ENCODE measurements around the gene KIF18A. TPM values are rescaled to one million over a fixed set of nuclear protein-coding genes. Genes with fewer than 3 reads are reported as not detected.

The KIF18A gene
- total RNA-seq, 1 experiment from 2014 or later = 20.6 TPM

DNA sequence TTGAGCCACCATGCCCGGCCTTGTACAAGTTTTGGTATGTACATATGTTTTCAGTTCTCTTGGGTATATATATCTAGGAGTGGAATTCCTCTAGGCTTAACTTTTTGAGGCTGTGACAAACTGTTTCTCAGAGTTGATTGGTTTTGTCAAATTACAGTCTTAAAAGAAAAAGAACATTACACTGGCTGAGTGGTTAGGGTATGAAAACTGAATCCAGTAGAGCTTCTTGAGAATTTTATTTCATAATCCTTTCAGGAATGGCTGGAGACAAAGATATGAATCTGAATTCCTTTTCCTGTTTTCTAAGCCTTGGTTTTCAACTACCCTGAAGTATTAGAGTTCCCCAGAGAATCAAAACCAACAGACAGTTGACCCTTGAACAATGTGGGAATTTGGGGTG, 6.8 kb upstream of the KIF18A start:
- Mint-ChIP-seq H3K9me3 (no peaks in the 10 kb centered on the region), H3K4me1 (peaks cover 7% of the 10 kb centered on the region), H3K36me3 (peaks cover 4% of the 10 kb centered on the region; the same call in 1 of the 2 replicates), H3K4me3 (no peak overlapping the region), H3K27ac (no peak overlapping the region), H3K27me3 (ENCODE audit: low read depth) (no peaks in the 10 kb centered on the region)
- CTCF ChIA-PET = no interaction called here
- POLR2A ChIA-PET = no interaction called here
- TF ChIP-seq, protein P1, sequence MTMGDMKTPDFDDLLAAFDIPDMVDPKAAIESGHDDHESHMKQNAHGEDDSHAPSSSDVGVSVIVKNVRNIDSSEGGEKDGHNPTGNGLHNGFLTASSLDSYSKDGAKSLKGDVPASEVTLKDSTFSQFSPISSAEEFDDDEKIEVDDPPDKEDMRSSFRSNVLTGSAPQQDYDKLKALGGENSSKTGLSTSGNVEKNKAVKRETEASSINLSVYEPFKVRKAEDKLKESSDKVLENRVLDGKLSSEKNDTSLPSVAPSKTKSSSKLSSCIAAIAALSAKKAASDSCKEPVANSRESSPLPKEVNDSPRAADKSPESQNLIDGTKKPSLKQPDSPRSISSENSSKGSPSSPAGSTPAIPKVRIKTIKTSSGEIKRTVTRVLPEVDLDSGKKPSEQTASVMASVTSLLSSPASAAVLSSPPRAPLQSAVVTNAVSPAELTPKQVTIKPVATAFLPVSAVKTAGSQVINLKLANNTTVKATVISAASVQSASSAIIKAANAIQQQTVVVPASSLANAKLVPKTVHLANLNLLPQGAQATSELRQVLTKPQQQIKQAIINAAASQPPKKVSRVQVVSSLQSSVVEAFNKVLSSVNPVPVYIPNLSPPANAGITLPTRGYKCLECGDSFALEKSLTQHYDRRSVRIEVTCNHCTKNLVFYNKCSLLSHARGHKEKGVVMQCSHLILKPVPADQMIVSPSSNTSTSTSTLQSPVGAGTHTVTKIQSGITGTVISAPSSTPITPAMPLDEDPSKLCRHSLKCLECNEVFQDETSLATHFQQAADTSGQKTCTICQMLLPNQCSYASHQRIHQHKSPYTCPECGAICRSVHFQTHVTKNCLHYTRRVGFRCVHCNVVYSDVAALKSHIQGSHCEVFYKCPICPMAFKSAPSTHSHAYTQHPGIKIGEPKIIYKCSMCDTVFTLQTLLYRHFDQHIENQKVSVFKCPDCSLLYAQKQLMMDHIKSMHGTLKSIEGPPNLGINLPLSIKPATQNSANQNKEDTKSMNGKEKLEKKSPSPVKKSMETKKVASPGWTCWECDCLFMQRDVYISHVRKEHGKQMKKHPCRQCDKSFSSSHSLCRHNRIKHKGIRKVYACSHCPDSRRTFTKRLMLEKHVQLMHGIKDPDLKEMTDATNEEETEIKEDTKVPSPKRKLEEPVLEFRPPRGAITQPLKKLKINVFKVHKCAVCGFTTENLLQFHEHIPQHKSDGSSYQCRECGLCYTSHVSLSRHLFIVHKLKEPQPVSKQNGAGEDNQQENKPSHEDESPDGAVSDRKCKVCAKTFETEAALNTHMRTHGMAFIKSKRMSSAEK (CRISPR knock-in tag; IDR thresholded peaks at IDR 0.05; ENCODE audit: borderline replicate concordance) = no peak
- ATAC-seq (no peak), DNase-seq (ENCODE audit: low spot score) (no peak)

DNA sequence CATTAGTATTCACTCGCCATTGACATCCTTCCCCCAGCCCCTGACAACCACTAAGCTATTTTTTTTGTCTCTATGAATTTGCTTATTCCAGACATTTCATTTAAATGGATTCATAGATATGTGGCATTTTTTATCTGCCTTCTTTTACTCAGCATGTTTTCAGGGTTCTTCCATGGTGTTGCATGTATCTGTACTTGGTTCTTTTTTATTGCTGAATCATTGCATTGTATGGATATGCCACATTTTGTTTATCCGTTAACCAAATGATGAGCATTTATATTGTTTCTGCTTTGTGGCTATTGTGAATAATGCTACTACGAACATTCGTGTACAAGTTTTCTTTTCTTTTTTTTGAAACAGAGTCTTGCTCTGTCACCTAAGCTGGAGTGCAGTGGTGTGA, 6.2 kb upstream of the KIF18A start:
- Mint-ChIP-seq H3K4me1 (peaks cover 13% of the 10 kb centered on the region), H3K4me3 (no peak overlapping the region), H3K27me3 (ENCODE audit: low read depth) (no peaks in the 10 kb centered on the region), H3K27ac (no peak overlapping the region), H3K9me3 (no peaks in the 10 kb centered on the region), H3K36me3 (peaks cover 4% of the 10 kb centered on the region; the same call in 1 of the 2 replicates)
- POLR2A ChIA-PET = no interaction called here
- ATAC-seq (no peak), DNase-seq (ENCODE audit: low spot score) (no peak)
- CTCF ChIA-PET = no interaction called here
- TF ChIP-seq, protein P2, sequence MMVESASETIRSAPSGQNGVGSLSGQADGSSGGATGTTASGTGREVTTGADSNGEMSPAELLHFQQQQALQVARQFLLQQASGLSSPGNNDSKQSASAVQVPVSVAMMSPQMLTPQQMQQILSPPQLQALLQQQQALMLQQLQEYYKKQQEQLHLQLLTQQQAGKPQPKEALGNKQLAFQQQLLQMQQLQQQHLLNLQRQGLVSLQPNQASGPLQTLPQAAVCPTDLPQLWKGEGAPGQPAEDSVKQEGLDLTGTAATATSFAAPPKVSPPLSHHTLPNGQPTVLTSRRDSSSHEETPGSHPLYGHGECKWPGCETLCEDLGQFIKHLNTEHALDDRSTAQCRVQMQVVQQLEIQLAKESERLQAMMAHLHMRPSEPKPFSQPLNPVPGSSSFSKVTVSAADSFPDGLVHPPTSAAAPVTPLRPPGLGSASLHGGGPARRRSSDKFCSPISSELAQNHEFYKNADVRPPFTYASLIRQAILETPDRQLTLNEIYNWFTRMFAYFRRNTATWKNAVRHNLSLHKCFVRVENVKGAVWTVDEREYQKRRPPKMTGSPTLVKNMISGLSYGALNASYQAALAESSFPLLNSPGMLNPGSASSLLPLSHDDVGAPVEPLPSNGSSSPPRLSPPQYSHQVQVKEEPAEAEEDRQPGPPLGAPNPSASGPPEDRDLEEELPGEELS (CRISPR knock-in tag; IDR thresholded peaks at IDR 0.05) = no peak
- no peak for TF ChIP-seq ZBTB21 (CRISPR knock-in tag; IDR thresholded peaks at IDR 0.05; ENCODE audit: borderline replicate concordance)
- TF ChIP-seq, protein P3, sequence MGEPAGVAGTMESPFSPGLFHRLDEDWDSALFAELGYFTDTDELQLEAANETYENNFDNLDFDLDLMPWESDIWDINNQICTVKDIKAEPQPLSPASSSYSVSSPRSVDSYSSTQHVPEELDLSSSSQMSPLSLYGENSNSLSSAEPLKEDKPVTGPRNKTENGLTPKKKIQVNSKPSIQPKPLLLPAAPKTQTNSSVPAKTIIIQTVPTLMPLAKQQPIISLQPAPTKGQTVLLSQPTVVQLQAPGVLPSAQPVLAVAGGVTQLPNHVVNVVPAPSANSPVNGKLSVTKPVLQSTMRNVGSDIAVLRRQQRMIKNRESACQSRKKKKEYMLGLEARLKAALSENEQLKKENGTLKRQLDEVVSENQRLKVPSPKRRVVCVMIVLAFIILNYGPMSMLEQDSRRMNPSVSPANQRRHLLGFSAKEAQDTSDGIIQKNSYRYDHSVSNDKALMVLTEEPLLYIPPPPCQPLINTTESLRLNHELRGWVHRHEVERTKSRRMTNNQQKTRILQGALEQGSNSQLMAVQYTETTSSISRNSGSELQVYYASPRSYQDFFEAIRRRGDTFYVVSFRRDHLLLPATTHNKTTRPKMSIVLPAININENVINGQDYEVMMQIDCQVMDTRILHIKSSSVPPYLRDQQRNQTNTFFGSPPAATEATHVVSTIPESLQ (CRISPR knock-in tag; IDR thresholded peaks at IDR 0.05) = no peak
- TF ChIP-seq ZNF232 (CRISPR knock-in tag; IDR thresholded peaks at IDR 0.05) = no peak
- TF ChIP-seq, protein P4, sequence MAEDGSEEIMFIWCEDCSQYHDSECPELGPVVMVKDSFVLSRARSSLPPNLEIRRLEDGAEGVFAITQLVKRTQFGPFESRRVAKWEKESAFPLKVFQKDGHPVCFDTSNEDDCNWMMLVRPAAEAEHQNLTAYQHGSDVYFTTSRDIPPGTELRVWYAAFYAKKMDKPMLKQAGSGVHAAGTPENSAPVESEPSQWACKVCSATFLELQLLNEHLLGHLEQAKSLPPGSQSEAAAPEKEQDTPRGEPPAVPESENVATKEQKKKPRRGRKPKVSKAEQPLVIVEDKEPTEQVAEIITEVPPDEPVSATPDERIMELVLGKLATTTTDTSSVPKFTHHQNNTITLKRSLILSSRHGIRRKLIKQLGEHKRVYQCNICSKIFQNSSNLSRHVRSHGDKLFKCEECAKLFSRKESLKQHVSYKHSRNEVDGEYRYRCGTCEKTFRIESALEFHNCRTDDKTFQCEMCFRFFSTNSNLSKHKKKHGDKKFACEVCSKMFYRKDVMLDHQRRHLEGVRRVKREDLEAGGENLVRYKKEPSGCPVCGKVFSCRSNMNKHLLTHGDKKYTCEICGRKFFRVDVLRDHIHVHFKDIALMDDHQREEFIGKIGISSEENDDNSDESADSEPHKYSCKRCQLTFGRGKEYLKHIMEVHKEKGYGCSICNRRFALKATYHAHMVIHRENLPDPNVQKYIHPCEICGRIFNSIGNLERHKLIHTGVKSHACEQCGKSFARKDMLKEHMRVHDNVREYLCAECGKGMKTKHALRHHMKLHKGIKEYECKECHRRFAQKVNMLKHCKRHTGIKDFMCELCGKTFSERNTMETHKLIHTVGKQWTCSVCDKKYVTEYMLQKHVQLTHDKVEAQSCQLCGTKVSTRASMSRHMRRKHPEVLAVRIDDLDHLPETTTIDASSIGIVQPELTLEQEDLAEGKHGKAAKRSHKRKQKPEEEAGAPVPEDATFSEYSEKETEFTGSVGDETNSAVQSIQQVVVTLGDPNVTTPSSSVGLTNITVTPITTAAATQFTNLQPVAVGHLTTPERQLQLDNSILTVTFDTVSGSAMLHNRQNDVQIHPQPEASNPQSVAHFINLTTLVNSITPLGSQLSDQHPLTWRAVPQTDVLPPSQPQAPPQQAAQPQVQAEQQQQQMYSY (CRISPR knock-in tag; IDR thresholded peaks at IDR 0.05) = no peak
- TF ChIP-seq TP53 (CRISPR knock-in tag; IDR thresholded peaks at IDR 0.05) = no peak
- no peak for TF ChIP-seq KAT7 (CRISPR knock-in tag; IDR thresholded peaks at IDR 0.05; ENCODE audit: borderline replicate concordance)
- no peak for TF ChIP-seq SMAD4 (CRISPR knock-in tag; IDR thresholded peaks at IDR 0.05)
- no peak for TF ChIP-seq PRRX2 (CRISPR knock-in tag; IDR thresholded peaks at IDR 0.05)
- TF ChIP-seq JAZF1 (CRISPR knock-in tag; IDR thresholded peaks at IDR 0.05) = no peak
- TF ChIP-seq, protein P5, sequence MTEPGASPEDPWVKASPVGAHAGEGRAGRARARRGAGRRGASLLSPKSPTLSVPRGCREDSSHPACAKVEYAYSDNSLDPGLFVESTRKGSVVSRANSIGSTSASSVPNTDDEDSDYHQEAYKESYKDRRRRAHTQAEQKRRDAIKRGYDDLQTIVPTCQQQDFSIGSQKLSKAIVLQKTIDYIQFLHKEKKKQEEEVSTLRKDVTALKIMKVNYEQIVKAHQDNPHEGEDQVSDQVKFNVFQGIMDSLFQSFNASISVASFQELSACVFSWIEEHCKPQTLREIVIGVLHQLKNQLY (CRISPR knock-in tag; IDR thresholded peaks at IDR 0.05) = no peak
- TF ChIP-seq, protein P6, sequence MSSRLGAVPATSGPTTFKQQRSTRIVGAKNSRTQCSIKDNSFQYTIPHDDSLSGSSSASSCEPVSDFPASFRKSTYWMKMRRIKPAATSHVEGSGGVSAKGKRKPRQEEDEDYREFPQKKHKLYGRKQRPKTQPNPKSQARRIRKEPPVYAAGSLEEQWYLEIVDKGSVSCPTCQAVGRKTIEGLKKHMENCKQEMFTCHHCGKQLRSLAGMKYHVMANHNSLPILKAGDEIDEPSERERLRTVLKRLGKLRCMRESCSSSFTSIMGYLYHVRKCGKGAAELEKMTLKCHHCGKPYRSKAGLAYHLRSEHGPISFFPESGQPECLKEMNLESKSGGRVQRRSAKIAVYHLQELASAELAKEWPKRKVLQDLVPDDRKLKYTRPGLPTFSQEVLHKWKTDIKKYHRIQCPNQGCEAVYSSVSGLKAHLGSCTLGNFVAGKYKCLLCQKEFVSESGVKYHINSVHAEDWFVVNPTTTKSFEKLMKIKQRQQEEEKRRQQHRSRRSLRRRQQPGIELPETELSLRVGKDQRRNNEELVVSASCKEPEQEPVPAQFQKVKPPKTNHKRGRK (CRISPR knock-in tag; IDR thresholded peaks at IDR 0.05; ENCODE audit: borderline replicate concordance) = no peak
- TF ChIP-seq, protein P7, sequence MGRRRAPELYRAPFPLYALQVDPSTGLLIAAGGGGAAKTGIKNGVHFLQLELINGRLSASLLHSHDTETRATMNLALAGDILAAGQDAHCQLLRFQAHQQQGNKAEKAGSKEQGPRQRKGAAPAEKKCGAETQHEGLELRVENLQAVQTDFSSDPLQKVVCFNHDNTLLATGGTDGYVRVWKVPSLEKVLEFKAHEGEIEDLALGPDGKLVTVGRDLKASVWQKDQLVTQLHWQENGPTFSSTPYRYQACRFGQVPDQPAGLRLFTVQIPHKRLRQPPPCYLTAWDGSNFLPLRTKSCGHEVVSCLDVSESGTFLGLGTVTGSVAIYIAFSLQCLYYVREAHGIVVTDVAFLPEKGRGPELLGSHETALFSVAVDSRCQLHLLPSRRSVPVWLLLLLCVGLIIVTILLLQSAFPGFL (CRISPR knock-in tag; IDR thresholded peaks at IDR 0.05; ENCODE audit: borderline replicate concordance) = no peak
- TF ChIP-seq IRF2 (CRISPR knock-in tag; IDR thresholded peaks at IDR 0.05; ENCODE audit: borderline replicate concordance, low read depth) = no peak
- TF ChIP-seq NR3C1 (CRISPR knock-in tag; conservative IDR thresholded peaks at IDR 0.05; ENCODE audit: low read depth) = no peak
